ENCODE measurements around the gene DAZAP1. TPM values are rescaled to one million over a fixed set of nuclear protein-coding genes. Genes with fewer than 3 reads are reported as not detected.

DAZAP1 gene
- total and polyA plus RNA-seq, 2 of the 4 experiments (the other 2 are of a cell fraction): 22.0 to 62.8 TPM

DNA sequence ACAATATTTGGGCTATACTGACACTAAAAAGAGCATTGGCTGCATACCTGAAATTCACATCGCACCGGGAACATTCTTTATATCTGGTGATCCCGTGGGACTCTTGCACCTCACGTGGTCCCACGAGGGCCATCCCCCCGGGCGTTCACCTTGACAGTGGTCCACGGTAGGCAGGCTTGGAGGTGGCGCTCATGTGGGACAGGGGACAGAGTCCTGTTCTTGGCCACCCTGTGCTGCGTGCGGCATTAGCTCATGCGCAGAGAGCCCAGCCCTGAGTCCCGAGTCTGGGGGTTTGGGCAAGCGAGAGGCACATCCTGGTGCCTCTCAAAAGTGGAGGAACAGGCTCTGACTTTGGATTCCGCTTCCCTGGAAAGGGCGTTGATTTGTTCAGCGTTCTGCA is 13.5 kb upstream of the DAZAP1 start:
- H3K9ac ChIP-seq (ENCODE audit: low read depth, low read length): no peak overlapping the region
- H4K5ac ChIP-seq (ENCODE audit: low read depth, low read length): no peak overlapping the region
- H2BK20ac ChIP-seq (ENCODE audit: low read depth, low read length): no peak overlapping the region
- BruUV-seq (replicated peaks): no TSS peak
- intact Hi-C loops (cut with micrococcal nuclease): no loop called here
- H2AK5ac ChIP-seq (ENCODE audit: low read depth, low read length): no peak overlapping the region
- no peak for DNase-seq
- no peak overlapping the region for H2BK5ac ChIP-seq (ENCODE audit: low read depth, low read length, poor library complexity, severe bottlenecking)
- dilution Hi-C loops (cut with HindIII; ENCODE audit: low sequenced_read_pairs, unreplicated experiment): no loop called here
- no peak for ATAC-seq (ENCODE audit: low read depth)
- H3K4ac ChIP-seq (ENCODE audit: low read depth, low read length): no peak overlapping the region
- no peak overlapping the region for H2BK120ac ChIP-seq (ENCODE audit: low read depth, low read length)
- H2AK9ac ChIP-seq (replicated peaks; ENCODE audit: low read depth, low read length, poor library complexity): no peak overlapping the region
- no peaks in the 10 kb centered on the region for H3K27me3 ChIP-seq (ENCODE audit: control insufficient read depth, insufficient read depth, low read length)
- POLR2A ChIA-PET (ENCODE audit: unreplicated experiment): no interaction called here
- no peaks in the 10 kb centered on the region; the same call in 1 of the 2 replicates for H4K20me1 ChIP-seq (ENCODE audit: insufficient read depth, low read length)
- H3K56ac ChIP-seq (ENCODE audit: extremely low read depth, insufficient read depth, low read length): no peak overlapping the region
- no peak overlapping the region for H3K23ac ChIP-seq (ENCODE audit: low read depth, low read length)
- CTCF ChIA-PET: no interaction called here
- no peaks in the 10 kb centered on the region for H3K4me1 ChIP-seq (ENCODE audit: control insufficient read depth, insufficient read depth, low read length)
- peaks cover 4% of the 10 kb centered on the region; the same call in 1 of the 2 replicates for H3K9me1 ChIP-seq (ENCODE audit: insufficient read depth, low read length)
- no peaks in the 10 kb centered on the region for H3K9me3 ChIP-seq (ENCODE audit: control insufficient read depth, insufficient read depth, low read length)
- no peak overlapping the region for H4K8ac ChIP-seq (ENCODE audit: low read depth in 2 of 2, low read length in 2 of 2)
- no peak overlapping the region for H3K4me2 ChIP-seq (ENCODE audit: low read depth, low read length)
- H3K36me3 ChIP-seq (ENCODE audit: control insufficient read depth, insufficient read depth, low read length): peaks cover 24% of the 10 kb centered on the region
- H2AFZ ChIP-seq (replicated peaks; ENCODE audit: low read length, poor library complexity): no peak overlapping the region
- H2BK15ac ChIP-seq (ENCODE audit: low read depth, low read length): no peak overlapping the region
- no peak overlapping the region for H3K27ac ChIP-seq (ENCODE audit: insufficient read depth, low read length)
- H3K18ac ChIP-seq (ENCODE audit: low read depth, low read length): no peak overlapping the region
- WGBS, 2 experiments (ENCODE audit: extremely low coverage in 2 of 2, insufficient read length in 1 of 2): 92% methylated on average over 16 of the region's 17 CpGs; no CpG with 5 or more reads in 1 of the 2 experiments
- no peak overlapping the region for H3K14ac ChIP-seq (replicated peaks; ENCODE audit: low read depth, low read length)
- TF ChIP-seq FOS (IDR thresholded peaks at IDR 0.05; ENCODE audit: low read depth, low read length): no peak
- no peak for TF ChIP-seq BHLHE40 (IDR thresholded peaks at IDR 0.05; ENCODE audit: low read depth, low read length)
- H4K91ac ChIP-seq (ENCODE audit: insufficient read depth, low read depth, low read length): no peak overlapping the region
- peaks cover 0 to 6% of the 10 kb centered on the region in 2 experiments; a peak in 2 of 4 replicates for H3K79me1 ChIP-seq (ENCODE audit: low read depth in 1 of 2, low read length in 2 of 2)
- in situ Hi-C loops (cut with MboI; ENCODE audit: low sequenced_read_pairs): no loop called here
- no peak overlapping the region for H3K4me3 ChIP-seq (ENCODE audit: insufficient read depth, low read depth, low read length)
